Hematopoietic multipotent progenitor cell treated with erythropoietin and hydrocortisone succinate and interleukin-3 and kit ligand, for 6 days (in vitro differentiated cells): ENCODE data around the gene METTL27.
"Not testable (repeated sequence)": the region's sequence is repeated elsewhere in the genome, so short reads cannot be mapped to it uniquely, and the experiment has no call there.

ENCODE experiments used
- DNase-seq: peaks from one replicate; pipeline ENCODE4 v3.0.0-alpha.2; 2015

Gene METTL27, protein sequence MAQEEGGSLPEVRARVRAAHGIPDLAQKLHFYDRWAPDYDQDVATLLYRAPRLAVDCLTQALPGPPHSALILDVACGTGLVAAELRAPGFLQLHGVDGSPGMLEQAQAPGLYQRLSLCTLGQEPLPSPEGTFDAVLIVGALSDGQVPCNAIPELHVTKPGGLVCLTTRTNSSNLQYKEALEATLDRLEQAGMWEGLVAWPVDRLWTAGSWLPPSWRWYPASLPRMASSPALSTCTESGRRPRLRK

DNA sequence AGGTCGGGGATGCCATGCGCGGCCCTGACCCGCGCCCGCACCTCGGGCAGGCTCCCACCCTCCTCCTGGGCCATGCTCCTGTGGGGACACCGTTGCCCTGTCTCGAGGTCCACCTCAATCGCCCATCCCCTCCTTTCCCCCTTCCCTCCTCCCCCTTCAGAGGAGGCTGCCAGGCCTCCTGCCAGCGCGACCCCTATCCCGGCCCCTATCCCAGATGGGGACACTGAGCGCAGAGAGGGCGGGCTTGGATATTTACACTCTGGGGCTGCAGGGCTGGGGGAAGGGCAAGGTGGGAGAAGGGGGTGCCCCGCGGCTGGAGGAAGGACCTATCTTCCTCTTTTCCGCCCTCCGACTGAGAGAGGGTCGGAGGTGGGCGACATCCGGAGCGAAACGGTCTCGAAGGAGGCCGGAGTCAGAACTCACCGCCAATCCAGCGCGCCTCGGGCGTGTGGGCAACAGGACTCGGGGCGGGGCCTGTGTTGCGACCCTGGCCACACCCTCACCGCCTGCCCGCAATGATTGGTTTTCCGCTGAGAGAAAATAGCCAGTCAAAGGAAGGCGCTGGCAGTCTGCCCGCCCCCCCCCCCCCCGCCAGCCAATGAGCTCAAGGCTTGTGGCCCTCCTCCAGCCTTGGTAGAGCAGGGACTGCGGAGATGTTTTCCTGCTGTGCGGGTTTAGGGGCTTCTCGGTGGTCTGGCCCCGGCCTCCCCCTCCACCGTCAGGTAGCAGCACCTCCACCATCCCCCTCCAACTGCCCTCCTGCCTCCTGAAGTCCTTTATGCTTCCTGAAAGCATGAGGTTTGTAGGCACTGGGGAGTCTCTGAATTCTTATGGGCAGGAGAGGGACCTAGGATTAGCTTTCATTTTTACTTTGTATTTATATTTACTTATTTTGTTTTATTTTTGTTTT, at the start of gene METTL27:
TSS of gene METTL27 (minus strand) at position 450 of the 910 bp plus-strand sequence. CDS start at position 74, 376 bp downstream.
- DNase-seq, result peak; percentile 98

DNA sequence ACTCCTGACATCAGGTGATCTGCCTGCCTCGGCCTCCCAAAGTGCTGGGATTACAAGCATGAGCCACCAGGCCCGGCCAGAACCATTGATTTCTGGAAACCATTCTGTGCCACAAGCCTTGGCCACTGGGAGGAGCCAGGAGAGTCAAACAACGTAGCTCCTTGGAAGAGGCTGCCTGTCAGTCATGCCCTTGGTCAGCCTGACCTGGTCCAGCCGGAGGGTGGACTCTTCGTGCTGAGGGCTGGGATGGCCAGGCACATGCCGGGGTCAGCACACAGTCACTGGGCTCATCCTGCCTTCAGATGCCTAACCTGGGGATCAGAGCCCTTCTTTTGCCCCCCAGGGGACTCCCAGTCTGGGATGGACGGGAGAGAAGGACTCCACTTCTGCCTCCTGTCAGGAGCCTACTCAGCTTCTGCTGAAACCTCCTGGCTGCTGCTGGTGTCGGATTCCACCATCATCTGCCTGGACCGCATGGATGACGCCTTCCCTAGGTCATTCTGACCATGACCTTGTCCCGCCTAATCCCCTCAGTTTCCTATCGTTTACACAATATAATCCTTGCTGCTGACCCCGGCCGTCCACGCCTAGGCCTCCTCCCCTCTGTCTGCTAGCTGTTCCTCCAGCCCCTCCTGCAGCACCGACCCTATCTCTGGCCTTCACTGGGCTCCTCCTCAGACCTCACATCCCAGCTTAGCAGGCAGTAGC, 49.0 kb upstream of the METTL27 start:
- DNase-seq, result peak; percentile 37

DNA sequence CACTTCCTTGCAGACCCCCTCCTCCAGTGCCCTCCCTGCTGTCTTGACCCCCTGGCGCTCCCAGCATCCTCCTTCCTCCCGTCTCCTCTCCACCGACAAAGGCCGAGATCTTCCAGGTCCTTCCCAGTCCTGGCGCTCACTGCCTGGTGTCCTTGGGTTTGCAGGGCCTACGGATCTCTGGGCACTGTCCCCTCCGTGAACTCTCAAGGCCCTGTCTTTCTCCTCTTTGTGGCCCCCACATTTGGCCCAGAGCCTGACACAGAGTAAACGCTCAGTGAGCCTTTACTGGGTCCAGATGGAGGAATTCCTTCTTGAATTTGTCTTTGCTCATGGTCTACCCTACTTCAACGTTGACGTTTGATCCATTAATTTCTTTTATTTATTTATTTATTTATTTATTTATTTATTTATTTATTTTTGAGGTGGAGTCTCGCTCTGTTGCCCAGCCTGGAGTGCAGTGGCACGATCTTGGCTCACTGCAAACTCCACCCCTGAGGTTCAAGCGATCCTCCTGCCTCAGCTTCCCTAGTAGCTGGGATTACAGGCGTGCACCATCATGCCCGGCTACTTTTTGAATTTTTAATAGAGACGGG, 48.3 kb upstream of the METTL27 start:
- DNase-seq, result no peak

DNA sequence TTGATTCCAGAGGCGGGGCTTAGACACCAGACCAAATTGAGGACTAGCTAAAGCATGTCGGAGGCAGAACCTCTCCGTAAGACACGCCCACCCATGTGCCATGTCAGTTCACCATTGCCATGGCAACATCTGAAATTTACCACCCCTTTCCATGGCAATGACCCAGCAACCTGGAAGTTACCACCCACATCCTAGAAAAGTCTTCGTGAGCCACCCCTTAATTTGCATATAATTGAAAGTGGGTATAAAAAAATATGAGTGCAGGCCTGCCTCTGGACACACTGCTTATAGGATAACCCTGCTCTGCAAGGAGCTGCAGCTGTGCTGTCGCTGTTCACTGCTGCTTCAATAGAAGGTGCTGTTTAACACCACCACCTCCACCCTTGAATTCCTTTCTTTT, 46.6 kb upstream of the METTL27 start:
- DNase-seq, result peak; percentile 83

DNA sequence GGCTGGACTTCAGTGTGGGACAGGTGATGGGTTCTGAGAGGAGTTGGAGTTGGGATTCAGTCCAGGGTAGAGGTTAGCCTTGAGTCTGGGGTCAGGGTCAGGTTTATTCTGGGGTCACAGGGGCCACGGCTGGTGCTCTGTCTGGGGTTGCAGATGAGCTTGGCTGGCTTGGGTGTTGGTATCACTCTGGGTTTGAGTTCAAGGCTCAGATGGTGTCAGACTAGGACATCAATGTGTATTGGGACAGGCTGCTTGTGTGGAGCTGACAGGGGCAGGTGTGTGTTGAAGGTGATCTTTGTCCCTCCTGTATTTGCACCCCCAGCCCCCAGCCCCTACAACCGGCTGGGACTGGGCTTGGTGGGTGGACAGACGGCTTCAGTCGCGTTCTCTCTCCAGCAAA, 45.4 kb upstream of the METTL27 start:
- no peak for DNase-seq

DNA sequence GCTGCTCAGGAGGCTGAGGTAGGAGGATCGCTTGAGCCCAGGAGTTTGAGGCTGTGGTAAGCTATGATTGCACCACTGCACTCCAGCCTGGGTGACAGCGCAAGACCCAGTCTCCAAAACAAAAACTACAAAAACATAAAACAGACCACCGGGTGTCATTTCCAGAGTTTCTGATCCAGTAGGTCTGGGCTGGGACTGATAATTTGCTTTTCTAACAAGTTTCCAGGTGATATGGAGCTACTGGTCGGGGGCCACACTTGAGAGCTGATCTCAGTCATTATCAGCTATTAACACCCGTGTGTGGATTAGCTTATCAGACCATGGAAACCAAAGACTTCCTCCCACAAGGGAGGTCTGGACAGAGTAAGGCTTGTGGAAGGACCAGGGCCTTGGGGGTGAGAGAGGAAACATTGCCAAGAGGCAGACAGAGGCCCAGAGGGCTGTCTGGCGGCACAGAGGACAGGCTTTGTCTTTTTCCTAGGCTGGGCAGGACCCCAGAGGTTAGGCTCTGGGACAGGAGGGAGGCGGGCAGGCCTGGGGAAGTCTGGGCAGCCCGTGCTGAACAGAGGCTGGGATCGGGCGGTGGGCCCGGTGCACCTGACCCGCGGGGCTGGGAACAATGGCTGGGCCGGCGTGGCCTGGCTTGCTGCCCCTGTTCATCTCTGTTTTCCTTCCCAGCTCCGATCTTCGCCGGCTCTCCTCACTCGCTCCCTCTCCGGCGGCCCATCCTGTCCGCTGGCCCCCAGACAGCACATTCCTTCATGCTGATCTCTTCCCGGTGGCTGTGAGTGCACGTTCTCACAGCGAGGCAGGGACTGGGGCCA, 43.9 kb upstream of the METTL27 start:
- peak; percentile 98 for DNase-seq

DNA sequence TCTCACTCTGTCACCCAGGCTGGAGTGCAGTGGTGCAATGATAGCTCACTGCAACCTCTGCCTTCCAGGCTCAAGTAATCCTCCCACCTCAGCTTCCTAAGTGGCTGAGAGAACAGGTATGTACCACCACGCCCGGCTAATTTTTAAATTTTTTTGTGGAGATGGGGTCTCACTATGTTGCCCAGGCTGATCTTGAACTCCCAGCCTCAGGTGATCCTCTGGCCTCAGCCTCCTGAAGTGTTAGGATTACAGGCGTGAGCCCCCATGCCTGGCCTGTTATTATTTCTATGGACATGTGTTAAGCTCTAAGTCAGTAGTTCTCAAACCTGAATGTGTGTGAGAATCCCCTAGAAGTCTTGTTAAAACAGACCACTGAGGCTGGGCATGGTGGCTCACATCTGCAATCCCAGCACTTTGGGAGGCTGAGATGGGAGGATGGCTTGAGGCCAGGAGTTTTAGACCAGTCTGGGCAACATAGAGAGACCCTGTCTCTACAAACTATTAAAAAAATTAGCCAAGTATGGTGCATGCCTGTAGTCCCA, 43.2 kb upstream of the METTL27 start:
- DNase-seq, result no peak

DNA sequence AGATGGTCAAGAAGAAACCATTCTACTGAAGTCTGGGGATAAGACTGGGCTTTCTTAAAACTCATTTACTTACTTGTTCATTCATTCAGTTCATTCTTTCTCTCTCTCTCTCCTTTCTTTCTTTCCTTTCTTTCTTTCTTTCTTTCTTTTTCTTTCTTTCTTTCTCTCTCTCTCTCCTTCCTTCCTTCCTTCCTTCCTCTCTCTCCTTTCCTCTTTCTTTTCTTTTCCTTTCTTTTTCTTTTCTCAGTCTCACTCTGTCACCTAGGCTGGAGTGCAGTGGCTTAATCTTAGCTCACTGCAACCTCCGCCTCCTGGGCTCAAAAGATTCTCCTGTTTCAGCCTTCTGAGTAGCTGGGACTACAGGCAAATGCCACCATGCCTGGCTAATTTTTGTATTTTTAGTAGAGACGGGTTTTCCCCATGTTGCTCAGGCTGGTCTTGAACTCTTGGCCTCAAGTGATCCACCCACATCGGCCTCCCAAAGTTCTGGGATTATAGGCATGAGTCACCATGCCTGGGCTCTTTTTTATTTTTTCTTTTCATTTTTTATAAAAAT, 42.6 kb upstream of the METTL27 start:
- not testable (repeated sequence) for DNase-seq

DNA sequence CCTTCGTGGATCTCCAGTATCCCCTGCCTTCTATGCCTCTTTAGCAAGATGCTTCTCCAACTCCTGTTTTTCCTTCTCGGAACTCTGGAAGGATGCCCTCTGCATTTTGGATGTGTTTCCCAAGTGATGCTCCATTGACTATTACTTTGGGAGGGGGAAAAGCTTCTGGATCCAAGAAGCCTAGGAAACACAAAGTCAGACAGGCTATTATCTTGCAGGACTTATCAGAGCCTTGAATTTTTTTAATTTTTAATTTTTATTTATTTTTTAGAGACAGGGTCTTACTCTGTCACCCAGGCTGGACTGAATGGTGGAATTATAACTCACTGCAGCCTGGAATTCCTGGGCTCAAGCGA, 39.7 kb upstream of the METTL27 start:
- DNase-seq, result no peak

DNA sequence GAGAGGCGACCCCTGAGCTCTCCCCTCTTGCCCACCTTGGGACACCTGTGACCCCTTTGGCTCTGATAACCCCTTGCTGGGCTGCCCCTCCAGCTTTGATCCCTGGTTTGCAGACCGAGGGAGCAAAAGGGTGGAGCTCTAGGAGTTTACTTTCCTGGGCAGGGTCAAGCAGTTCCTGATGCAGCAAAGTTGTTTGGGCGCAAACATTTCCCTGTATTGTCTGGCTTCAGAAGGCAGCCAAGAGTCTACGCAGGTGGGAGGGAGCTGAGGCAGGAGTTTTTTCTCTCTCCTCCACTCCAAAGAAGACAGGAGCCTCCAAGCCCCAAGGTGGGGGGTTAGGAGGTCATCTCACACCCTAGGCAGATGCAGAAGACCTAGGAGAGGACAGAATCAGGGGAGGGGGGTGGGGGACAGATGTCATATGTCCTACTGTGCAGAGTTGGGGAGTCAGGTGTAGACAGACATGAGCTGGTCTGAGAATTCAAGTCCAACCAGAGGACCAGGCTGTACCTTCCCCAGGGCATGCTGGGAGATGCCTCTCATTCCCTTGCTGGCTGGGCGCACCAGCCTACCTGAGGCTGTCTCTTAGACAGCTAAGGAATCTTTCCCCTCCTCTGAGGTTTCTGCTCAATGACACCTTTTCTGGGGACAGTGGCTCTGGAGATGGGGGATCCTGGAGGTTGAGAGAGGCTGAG, 39.2 kb upstream of the METTL27 start:
- DNase-seq, result no peak

DNA sequence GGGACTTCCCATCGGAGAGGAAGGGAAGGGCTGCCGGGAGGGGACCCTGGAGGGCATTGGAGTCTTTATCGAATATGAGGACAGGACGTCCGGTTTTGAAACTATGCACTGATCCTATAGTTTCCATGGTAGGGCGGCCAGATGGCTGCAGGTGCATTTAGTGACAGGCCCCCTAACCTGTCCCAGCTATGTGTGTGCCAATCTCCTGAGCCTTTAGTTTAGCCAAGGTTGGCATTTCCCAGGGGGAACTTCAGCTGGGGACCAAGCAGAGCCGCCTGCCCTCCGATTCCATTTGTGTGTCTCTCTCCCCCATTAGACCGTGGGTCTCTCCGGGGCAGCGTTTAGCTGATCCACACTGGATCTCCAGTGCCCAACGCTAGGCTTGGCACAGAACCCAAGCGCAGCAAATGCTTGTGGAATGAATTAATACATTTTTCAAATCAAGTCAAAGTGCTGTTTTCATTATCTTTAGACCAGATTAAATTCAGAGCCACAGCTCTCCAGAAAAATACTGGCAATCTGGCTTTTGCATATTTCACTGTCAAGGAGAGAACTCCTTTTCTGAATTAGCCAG, 38.5 kb upstream of the METTL27 start:
- no peak for DNase-seq

DNA sequence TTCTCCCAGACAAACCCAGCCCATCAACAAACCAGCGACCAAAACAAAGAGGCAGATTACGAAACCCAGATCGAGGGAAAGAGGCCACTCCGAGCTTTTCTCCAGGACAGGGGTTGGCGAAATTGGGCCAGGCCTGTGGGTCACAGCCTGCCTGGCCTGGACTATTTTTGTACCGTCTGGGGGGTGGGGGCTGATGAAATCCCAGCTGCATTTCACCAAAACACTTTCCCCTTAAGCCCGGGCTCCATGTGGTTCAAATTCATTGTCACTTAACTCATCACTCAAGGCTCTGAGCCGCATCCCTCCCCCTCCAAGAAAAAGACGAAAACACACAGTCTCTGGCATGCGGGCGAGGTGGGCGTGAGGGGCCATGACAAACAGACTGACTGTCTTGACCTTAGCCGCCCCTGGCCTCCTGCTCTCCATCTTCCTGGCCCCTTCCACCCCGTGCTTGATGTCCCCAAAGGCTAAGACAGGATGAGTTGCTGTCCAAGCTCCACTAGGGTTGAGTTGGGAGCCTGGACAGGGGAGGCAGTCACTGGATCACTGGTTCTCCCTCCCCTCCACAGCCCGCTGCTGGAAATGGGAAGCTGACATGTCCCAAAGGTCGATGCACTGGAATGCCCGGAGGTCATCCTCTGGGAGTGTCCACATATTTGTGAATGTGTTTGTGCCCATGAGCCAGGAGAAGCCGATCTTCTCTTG, 37.8 kb upstream of the METTL27 start:
- DNase-seq, result no peak

DNA sequence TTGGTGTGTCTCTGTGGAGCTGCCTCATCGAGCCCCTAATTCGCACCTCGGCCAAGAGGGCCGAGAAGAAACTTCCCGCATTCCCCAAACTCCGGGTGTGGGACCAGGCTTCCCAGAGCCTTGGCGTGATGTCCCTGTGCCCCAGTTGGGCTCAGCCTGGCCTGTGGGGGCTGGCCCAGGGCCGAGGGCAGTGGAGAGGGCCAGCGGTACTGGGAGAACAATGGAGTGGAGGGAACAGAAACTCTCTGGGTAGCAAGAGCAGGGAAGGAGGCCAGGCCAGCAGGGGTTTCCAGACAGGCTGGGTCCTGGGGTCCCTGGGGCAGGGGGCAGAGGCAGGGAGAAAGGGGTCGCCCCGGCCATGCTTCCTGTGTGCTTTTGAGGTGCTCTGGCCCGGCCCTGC, 34.7 kb upstream of the METTL27 start:
- DNase-seq, result no peak

DNA sequence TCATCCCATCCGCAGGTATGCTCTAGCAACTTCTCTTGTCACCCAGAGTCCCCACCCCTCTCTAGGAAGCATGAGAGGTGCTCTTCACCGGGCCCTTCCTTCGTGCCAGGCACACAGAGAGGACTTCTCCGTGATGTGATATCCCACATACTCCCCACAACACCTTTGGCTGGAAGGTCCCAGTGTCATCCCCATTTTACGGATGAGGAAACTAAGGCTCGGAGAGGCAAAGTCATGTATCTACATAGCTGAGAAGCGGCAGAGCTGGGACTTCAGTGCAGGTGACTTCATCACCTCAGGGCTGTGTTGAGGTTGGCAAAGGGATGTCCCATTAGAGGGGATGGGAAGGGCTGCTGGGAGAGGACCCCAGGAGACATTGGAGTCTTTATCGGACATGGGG, 34.0 kb upstream of the METTL27 start:
- no peak for DNase-seq

DNA sequence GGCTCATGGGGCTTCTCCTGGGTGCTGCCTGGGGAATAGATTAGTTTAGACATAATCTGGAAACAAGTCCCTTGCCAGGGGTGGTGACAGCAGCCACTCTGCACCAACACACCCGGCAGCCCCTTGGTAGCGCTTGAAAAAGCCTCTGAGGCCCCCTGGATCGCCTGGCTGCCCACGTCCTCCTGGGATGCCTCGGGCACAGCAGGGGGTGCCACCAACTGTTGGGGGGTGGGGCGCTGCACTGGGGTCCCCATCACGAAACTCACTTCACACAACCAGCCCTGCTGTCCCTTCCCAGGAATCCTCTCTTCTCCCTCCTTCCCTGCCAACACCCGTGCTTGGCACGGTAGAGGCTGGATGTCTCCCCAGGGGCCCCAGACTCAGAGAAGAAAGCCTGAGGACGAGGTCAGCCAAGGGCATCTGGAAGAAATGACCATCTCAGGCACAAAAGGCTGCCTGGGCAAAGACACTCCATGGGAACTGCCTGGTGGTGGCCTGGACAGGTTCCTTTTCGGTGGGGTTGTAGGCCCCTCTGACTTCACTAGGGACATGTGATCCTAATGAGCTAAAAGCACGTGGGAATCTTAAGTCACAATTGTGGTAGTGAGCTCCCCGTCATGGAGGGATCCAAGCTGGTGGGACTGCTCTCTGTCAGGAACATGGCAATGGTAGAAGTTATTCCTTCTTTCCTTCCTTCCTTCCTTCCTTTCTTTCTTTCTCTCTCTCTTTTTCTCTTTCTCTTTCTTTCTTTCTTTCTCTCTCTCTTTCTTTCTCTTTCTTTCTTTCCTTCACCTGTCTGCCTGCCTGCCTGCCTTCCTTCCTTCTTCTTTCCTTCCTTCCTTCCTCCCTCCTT, 30.0 kb upstream of the METTL27 start:
- no peak for DNase-seq

DNA sequence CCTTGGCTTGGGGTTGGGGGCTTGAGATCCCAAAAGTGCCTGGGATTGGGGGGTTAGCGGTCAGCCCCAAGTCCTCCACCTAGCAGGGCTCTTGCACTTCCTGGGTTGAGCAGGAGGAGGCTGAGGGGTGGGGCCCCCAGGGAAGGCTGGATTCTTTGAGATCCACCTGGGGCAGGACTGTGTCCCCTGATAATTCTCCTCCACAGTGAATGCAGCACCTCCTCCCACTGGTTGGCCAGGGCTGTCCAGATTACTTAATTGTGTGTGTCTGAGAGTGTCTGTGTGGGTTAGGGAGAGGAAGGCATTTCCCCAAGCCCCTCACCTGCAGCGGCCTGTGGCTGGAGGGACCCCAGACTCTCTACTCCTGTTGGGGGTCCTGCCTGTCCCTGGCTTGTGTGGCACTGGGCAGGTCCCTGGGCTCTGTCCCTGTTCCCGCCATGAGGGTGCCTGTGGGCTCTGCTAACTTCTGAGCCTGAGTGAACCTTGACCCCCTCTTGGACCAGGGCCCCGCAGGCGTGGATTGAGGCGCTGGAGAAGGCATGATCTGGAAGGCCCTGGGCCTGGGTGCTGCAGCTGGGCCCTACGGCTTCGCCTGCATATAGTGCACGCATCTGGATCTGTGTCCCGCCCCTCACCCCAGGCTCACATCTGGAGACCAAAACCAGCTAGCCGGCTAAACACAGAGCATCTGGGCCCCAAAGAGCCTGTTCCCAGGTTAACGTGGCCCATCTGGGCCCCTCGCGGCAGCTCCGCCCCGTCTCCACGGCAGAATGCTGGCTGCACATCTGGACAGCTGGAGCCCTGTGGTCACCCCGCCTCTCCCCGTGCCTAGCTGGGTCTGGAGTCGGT, 29.1 kb upstream of the METTL27 start:
- no peak for DNase-seq

DNA sequence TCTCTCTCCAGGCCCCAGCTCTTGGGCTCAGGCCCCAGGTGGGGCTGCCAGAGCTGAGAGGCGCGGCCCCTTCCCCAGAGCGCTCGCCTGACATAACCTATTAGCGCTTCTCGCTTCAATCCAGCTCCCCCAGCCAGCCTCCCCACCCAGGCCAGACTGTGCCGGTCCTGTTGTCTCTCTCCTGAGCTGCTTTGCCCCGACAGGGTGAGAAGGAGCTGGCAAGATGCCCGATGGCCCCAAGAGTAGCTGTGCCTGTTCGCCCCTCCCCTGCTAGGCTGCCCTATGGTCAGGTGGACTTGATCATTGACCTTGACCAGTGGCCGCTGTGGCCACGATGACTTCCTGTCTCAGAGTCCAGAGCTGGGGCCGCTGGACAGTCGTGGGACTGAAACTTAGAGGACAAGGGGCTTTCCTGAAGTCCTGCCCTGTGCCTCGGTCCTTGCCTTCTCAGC, 27.8 kb upstream of the METTL27 start:
- no peak for DNase-seq
